Left lung (tissue), 10 donors: Measurements from ENCODE around the gene FAM20C. TPM values are rescaled to one million over a fixed set of nuclear protein-coding genes. Genes with fewer than 3 reads are reported as not detected.
A peak's percentile ranks its signal among the peaks of the same experiment; 100 is the strongest.

Experiments
- ATAC-seq: fragments of 200-7000 bp; cut with Tn5 transposase; one replicate; pipeline ENCODE4 v1.9.1; 2020; ENCODE audit warnings: moderate library complexity
- DNase-seq, 4 donors: peaks; one replicate each; pipeline ENCODE4 v3.0.0-alpha.2; 2013 to 2020
- H3K27ac ChIP-seq, 2 donors: fragments of 200-600 bp; sonication (generic) in 1 of 2; one replicate each; pipeline versions ENCODE4 v1.5.0 to v1.8.0; 2020 to 2021
- H3K27me3 ChIP-seq, 2 donors: fragments of 200-600 bp; sonication (generic) in 1 of 2; one replicate each; pipeline versions ENCODE4 v1.5.0 to v1.8.0; 2020 to 2021
- H3K36me3 ChIP-seq, 2 donors: fragments of 200-600 bp; sonication (generic) in 1 of 2; one replicate each; pipeline versions ENCODE4 v1.5.0 to v1.8.0; 2020 to 2021
- H3K4me1 ChIP-seq, 2 donors: fragments of 200-600 bp; one replicate each; pipeline ENCODE4 v1.8.0; 2021
- H3K4me3 ChIP-seq, 2 donors: fragments of 200-600 bp; sonication (generic) in 1 of 2; one replicate each; pipeline versions ENCODE4 v1.5.0 to v1.8.0; 2020 to 2021; ENCODE audit warnings: mild to moderate bottlenecking in 1 of 2
- H3K9me3 ChIP-seq, 2 donors: fragments of 200-600 bp; sonication (generic) in 1 of 2; one replicate each; pipeline versions ENCODE4 v1.5.0 to v1.8.0; 2020 to 2021
- CTCF ChIP-seq, 2 donors: fragments of 200-600 bp; sonication (generic) in 1 of 2; IDR thresholded peaks; one replicate each; pipeline versions ENCODE4 v1.5.0 to v1.8.0; 2021; ENCODE audit warnings: antibody characterized with exemption in 2 of 2
- intact Hi-C, 2 donors: fragments of 100-400 bp; cut with DNase I; formaldehyde crosslinking; loops; one replicate each; pipeline versions ENCODE4 v1.11.2 to v1.14.2; 2022
- polyA plus RNA-seq, 6 donors: library from polyadenylated mRNA; unstranded; fragments of 120-200 nt; gene quantifications; one replicate each; pipeline ENCODE4 v1.2.1, GENCODE V29; 2013; ENCODE audit not compliant: insufficient read length in 6 of 6
- total RNA-seq, 2 donors: library from RNA; stranded (reverse); fragmentation: NEBNext Ultra II Directional; extraction: Animal tissue kit (Norgen Biotek cat#: 25700); gene quantifications; one replicate each; pipeline ENCODE4 v1.2.1, GENCODE V29; 2021
- donor health status: DM: no; HTN: yes; CAD: no.
- donor health status: DM: no; HTN: no; CAD: no.

Gene FAM20C
- total and polyA plus RNA-seq, 8 donors, result 21.2 to 75.5 (median 31.8) TPM

- Histone ChIP-seq H3K9me3 (peaks cover 0 to 10% of the 10 kb centered on the region in 2 donors), H3K27me3 (peaks cover 0 to 23% of the 10 kb centered on the region in 2 donors), H3K27ac (no peak overlapping the region), H3K4me1 (no peaks in the 10 kb centered on the region), H3K36me3 (no peaks in the 10 kb centered on the region), H3K4me3 (no peak overlapping the region)
- intact Hi-C loops, result no loop called here
- TF ChIP-seq CTCF (IDR thresholded peaks at IDR 0.05), result no peak
- DNase-seq (no peak), ATAC-seq (no peak)
Observed at GRCh38 chr7:307970-308369, 115.6 kb downstream of the FAM20C start.

GRCh38 chr7:309586-310228, 117.3 kb downstream of the FAM20C start:
- Histone ChIP-seq H3K4me1 (no peaks in the 10 kb centered on the region), H3K36me3 (no peaks in the 10 kb centered on the region), H3K4me3 (no peak overlapping the region), H3K27me3 (peaks cover 0 to 35% of the 10 kb centered on the region in 2 donors), H3K27ac (no peak overlapping the region), H3K9me3 (peaks cover 0 to 10% of the 10 kb centered on the region in 2 donors)
- DNase-seq (peak in 1 of 4 donors; percentile 41), ATAC-seq (no peak)
- intact Hi-C loops, result no loop called here
- no peak for TF ChIP-seq CTCF (IDR thresholded peaks at IDR 0.05)

Other genes starting within 250 kb of the FAM20C start
- gene FOXL3, start 97.6 kb downstream of the FAM20C start, total RNA-seq, result not detected
- gene FOXL3, start 97.6 kb downstream of the FAM20C start, polyA plus RNA-seq, result not detected